Kidney epithelial cell (primary cell): ENCODE measurements around the gene RASD1. TPM values are rescaled to one million over a fixed set of nuclear protein-coding genes. Genes with fewer than 3 reads are reported as not detected.

Experiments
- DNase-seq: peaks from one replicate; pipeline ENCODE4 v3.0.0-alpha.2; 2010; ENCODE audit warnings: low read depth
- H3K27me3 ChIP-seq: 2 replicates; pipeline ENCODE4 v1.6.0; 2011; ENCODE audit warnings: low read length; ENCODE audit not compliant: control insufficient read depth, insufficient read depth
- H3K36me3 ChIP-seq: 2 replicates; pipeline ENCODE4 v1.5.1; 2011; ENCODE audit warnings: low read length; ENCODE audit not compliant: control insufficient read depth, insufficient read depth
- H3K4me3 ChIP-seq: 2 replicates; pipeline ENCODE4 v1.5.1; 2011; ENCODE audit warnings: low read depth, mild to moderate bottlenecking, control low read depth, low read length
- total RNA-seq: library from RNA; depleted of rRNA; stranded (reverse); fragments of >200 nt; gene quantifications from 2 replicates; pipeline ENCODE4 v1.2.3, GENCODE V29; 2015
- TF ChIP-seq, protein P1 (sequence below): IDR thresholded peaks from 2 replicates; pipeline ENCODE4 v1.5.1; 2011; ENCODE audit warnings: mild to moderate bottlenecking, moderate library complexity, low read length, control low read depth, inconsistent platforms; ENCODE audit not compliant: insufficient read depth, poor library complexity, severe bottlenecking

Gene RASD1
- 0.17 and 0.21 TPM in 2 replicates for total RNA-seq

GRCh38 chr17:17496189-17497064, at the start of gene RASD1:
RASD1 (minus strand) TSS chr17:17496395; CDS start chr17:17496181, 214 bp downstream.
- Histone ChIP-seq H3K36me3 (no peaks in the 10 kb centered on the region), H3K4me3 (peak within 1 kb of the TSS; percentile 41), H3K27me3 (peaks cover 27% of the 10 kb centered on the region)
- TF ChIP-seq, protein P1, sequence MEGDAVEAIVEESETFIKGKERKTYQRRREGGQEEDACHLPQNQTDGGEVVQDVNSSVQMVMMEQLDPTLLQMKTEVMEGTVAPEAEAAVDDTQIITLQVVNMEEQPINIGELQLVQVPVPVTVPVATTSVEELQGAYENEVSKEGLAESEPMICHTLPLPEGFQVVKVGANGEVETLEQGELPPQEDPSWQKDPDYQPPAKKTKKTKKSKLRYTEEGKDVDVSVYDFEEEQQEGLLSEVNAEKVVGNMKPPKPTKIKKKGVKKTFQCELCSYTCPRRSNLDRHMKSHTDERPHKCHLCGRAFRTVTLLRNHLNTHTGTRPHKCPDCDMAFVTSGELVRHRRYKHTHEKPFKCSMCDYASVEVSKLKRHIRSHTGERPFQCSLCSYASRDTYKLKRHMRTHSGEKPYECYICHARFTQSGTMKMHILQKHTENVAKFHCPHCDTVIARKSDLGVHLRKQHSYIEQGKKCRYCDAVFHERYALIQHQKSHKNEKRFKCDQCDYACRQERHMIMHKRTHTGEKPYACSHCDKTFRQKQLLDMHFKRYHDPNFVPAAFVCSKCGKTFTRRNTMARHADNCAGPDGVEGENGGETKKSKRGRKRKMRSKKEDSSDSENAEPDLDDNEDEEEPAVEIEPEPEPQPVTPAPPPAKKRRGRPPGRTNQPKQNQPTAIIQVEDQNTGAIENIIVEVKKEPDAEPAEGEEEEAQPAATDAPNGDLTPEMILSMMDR, result peak; percentile 17
- no peak for DNase-seq

- DNase-seq, result no peak
- H3K36me3 ChIP-seq, result no peaks in the 10 kb centered on the region
- TF ChIP-seq, protein P1, result no peak
- H3K27me3 ChIP-seq, result no peaks in the 10 kb centered on the region
- H3K4me3 ChIP-seq, result no peak overlapping the region
Observed at GRCh38 chr17:17545984-17546383, 49.8 kb upstream of the RASD1 start.

GRCh38 chr17:17545031-17545820, 49.0 kb upstream of the RASD1 start:
- TF ChIP-seq, protein P1, result no peak
- no peak for DNase-seq
- Histone ChIP-seq H3K4me3 (no peak overlapping the region), H3K27me3 (no peaks in the 10 kb centered on the region), H3K36me3 (no peaks in the 10 kb centered on the region)

DNA sequence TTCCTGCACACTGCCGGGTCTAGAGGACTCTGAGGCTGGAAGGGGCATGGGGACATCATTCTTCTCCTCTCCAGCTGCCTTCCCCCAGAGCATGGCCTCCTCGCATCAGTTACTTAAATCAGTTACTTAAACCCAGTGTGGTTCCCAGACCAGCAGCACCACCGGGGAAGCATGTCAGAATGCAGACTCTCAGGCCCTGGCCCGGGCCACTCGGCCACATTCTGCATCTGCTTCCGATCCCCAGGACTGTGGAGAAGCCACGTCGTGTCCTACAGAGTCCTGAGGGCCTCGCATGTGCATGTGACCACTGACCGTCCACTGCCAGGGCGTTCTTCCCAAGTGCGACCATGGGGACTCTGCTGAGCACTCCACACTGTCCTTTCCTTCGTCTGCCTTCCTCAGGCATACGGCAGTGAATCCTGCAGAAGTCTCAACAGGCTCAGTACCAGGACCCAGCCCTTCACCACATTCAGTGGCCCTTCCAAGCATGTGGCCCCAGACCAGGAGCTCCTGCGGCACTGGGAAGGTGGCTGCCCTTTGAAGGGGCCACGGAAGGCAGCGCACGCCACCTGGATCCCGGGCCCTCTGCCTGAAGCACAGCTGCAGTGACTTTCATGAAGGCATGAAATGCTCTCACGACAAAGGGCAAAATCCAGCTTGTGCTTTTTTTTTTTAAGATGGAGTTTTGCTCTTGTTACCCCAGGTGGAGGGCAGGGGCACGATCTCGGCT, 46.9 kb upstream of the RASD1 start:
- TF ChIP-seq, protein P1, result no peak
- Histone ChIP-seq H3K36me3 (no peaks in the 10 kb centered on the region), H3K4me3 (no peak overlapping the region), H3K27me3 (no peaks in the 10 kb centered on the region)
- no peak for DNase-seq

GRCh38 chr17:17541640-17542001, 45.4 kb upstream of the RASD1 start:
- no peak overlapping the region for H3K4me3 ChIP-seq

More at GRCh38 chr17:17541640-17542001, 45.4 kb upstream of the RASD1 start:
- DNase-seq, result no peak
- TF ChIP-seq, protein P1, result no peak
- H3K27me3 ChIP-seq, result no peaks in the 10 kb centered on the region
- no peaks in the 10 kb centered on the region for H3K36me3 ChIP-seq
